G401.6 (cell line): ENCODE results near the gene ZC3H8.

ENCODE experiments used
- FAIRE-seq: peaks from 2 replicates; lab custom pipeline; 2012; peaks lifted over from hg19 to GRCh38; lab: Jason Lieb, UNC

The ZC3H8 gene

GRCh38 chr2:112164876-112165275, 90.0 kb downstream of the ZC3H8 start:
- FAIRE-seq: no peak

GRCh38 chr2:112163541-112163981, 91.3 kb downstream of the ZC3H8 start:
- no peak for FAIRE-seq

- FAIRE-seq: no peak
Observed at GRCh38 chr2:112162956-112163355, 91.9 kb downstream of the ZC3H8 start.

GRCh38 chr2:112162341-112162740, 92.5 kb downstream of the ZC3H8 start:
- FAIRE-seq: no peak
